PC-3 (cell line): Measurements from ENCODE around the gene SLFN13.

Experiments used
- CTCF ChIP-seq: fragments of 300-600 bp; sonication (generic); conservative IDR thresholded peaks from 2 replicates; pipeline ENCODE4 v1.5.1; 2017; ENCODE audit warnings: antibody characterized with exemption, low read depth, mild to moderate bottlenecking, low read length
- EZH2 ChIP-seq: fragments of 300-600 bp; sonication (generic); IDR thresholded peaks from one replicate; pipeline ENCODE4 v1.6.1; 2017; ENCODE audit warnings: antibody characterized with exemption, mild to moderate bottlenecking, low read length; ENCODE audit not compliant: unreplicated experiment
- EZH2phosphoT487 ChIP-seq: fragments of 300-600 bp; sonication (generic); IDR thresholded peaks from 2 replicates; pipeline ENCODE4 v1.6.1; 2018; ENCODE audit warnings: mild to moderate bottlenecking, antibody characterized with exemption, low read length, borderline replicate concordance

DNA sequence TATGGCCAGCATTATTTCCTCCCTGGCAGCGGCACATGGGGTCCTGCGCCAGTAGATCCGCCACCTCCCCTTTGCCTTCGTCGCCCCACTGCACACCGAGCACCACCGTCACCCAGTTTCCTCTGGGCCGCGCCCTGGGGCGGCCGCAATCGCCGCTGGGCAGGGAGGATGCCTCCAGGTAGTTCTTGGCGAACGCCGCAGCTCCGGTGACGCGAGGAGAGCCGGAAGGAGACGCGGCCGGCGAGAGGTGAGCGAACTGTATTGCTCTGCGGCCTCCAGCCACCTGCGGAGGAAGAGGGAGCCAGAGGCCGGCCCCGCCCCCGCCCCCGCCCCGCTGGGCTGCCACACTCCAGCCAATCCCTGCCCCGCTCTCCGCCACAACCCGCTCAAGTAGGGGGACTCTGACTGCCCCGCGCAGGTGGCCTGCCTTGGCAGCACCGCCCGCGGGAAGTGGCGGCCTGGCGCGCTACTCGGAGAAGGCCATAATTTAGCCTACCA is 11.8 kb upstream of the SLFN13 start:
- TF ChIP-seq CTCF (no peak), EZH2phosphoT487 (no peak), EZH2 (no peak)
